Keratinocyte (primary cell): Measurements from ENCODE around the gene RSRC2.

Experiments
- EZH2 ChIP-seq: IDR thresholded peaks from one replicate; pipeline ENCODE4 v1.6.1; 2012; ENCODE audit warnings: inconsistent platforms, mild to moderate bottlenecking, low read length, moderate library complexity
- TF ChIP-seq, protein P1 (sequence below), 3 experiments: IDR thresholded peaks in 1 of 3; conservative IDR thresholded peaks in 1 of 3; optimal IDR thresholded peaks in 1 of 3; 2 replicates in 2 of 3; 3 replicates in 1 of 3; pipeline versions ENCODE3 to v1.5.1; 2011; ENCODE audit warnings: low read length in 3 of 3, mild to moderate bottlenecking in 3 of 3, moderate library complexity in 2 of 3, control low read depth in 1 of 3, inconsistent platforms in 1 of 3; ENCODE audit not compliant: insufficient read depth in 2 of 3; ENCODE audit errors: extremely low read depth in 1 of 3

- TF ChIP-seq EZH2, result no peak
- TF ChIP-seq, protein P1, sequence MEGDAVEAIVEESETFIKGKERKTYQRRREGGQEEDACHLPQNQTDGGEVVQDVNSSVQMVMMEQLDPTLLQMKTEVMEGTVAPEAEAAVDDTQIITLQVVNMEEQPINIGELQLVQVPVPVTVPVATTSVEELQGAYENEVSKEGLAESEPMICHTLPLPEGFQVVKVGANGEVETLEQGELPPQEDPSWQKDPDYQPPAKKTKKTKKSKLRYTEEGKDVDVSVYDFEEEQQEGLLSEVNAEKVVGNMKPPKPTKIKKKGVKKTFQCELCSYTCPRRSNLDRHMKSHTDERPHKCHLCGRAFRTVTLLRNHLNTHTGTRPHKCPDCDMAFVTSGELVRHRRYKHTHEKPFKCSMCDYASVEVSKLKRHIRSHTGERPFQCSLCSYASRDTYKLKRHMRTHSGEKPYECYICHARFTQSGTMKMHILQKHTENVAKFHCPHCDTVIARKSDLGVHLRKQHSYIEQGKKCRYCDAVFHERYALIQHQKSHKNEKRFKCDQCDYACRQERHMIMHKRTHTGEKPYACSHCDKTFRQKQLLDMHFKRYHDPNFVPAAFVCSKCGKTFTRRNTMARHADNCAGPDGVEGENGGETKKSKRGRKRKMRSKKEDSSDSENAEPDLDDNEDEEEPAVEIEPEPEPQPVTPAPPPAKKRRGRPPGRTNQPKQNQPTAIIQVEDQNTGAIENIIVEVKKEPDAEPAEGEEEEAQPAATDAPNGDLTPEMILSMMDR (optimal IDR thresholded peaks at IDR 0.05 in 1 of 3, IDR thresholded peaks at IDR 0.05 in 1 of 3, conservative IDR thresholded peaks at IDR 0.05 in 1 of 3; ENCODE audit: extremely low read depth in 1 of 3, insufficient read depth in 2 of 3, low read length in 3 of 3), result peak in 1 of 3 experiments; percentile 13
These were observed 53.0 kb downstream of the RSRC2 start for GRCh38 chr12:122473543-122474323.
